GM21528 (cell line): ENCODE results near the gene SYNPR.

Experiments used
- ATAC-seq: cut with Tn5 transposase; IDR thresholded peaks from one replicate; pipeline ENCODE4 v1.9.1; 2021; ENCODE audit warnings: mild to moderate bottlenecking, moderate library complexity; ENCODE audit not compliant: unreplicated experiment, low FRiP score

The SYNPR gene

GRCh38 chr3:63523100-63523499 lies 245.0 kb downstream of the SYNPR start:
- ATAC-seq: no peak

GRCh38 chr3:63528325-63529000 lies 250.4 kb downstream of the SYNPR start:
- ATAC-seq: no peak

- ATAC-seq: no peak
Observed at GRCh38 chr3:63532521-63532920, 254.4 kb downstream of the SYNPR start.

- ATAC-seq: no peak
Observed at GRCh38 chr3:63538919-63539318, 260.8 kb downstream of the SYNPR start.

- ATAC-seq: no peak
Observed at GRCh38 chr3:63555767-63556166, 277.7 kb downstream of the SYNPR start.

- ATAC-seq: no peak
Observed at GRCh38 chr3:63556401-63556800, 278.3 kb downstream of the SYNPR start.

- ATAC-seq: no peak
Observed at GRCh38 chr3:63557912-63558311, 279.8 kb downstream of the SYNPR start.

GRCh38 chr3:63559884-63560283 lies 281.8 kb downstream of the SYNPR start:
- ATAC-seq: no peak

- no peak for ATAC-seq
Observed at GRCh38 chr3:63561879-63562278, 283.8 kb downstream of the SYNPR start.

GRCh38 chr3:63562323-63562722 lies 284.2 kb downstream of the SYNPR start:
- no peak for ATAC-seq

- ATAC-seq: no peak
Observed at GRCh38 chr3:63563572-63563971, 285.5 kb downstream of the SYNPR start.

- no peak for ATAC-seq
Observed at GRCh38 chr3:63565220-63565619, 287.1 kb downstream of the SYNPR start.

- ATAC-seq: no peak
Observed at GRCh38 chr3:63571682-63572081, 293.6 kb downstream of the SYNPR start.

- no peak for ATAC-seq
Observed at GRCh38 chr3:63576846-63577245, 298.7 kb downstream of the SYNPR start.

- no peak for ATAC-seq
Observed at GRCh38 chr3:63578858-63579257, 300.8 kb downstream of the SYNPR start.

GRCh38 chr3:63580151-63580550 lies 302.0 kb downstream of the SYNPR start:
- ATAC-seq: no peak

GRCh38 chr3:63582943-63583500 lies 304.9 kb downstream of the SYNPR start:
- no peak for ATAC-seq

GRCh38 chr3:63584681-63585080 lies 306.6 kb downstream of the SYNPR start:
- ATAC-seq: no peak

- no peak for ATAC-seq
Observed at GRCh38 chr3:63585927-63586326, 307.8 kb downstream of the SYNPR start.

- no peak for ATAC-seq
Observed at GRCh38 chr3:63588895-63589294, 310.8 kb downstream of the SYNPR start.

- no peak for ATAC-seq
Observed at GRCh38 chr3:63593779-63594178, 315.7 kb downstream of the SYNPR start.

GRCh38 chr3:63595221-63595620 lies 317.1 kb downstream of the SYNPR start:
- ATAC-seq: no peak

- no peak for ATAC-seq
Observed at GRCh38 chr3:63597019-63597418, 318.9 kb downstream of the SYNPR start.
